Liver (tissue), 9 donors: ENCODE data around the gene HPCA. TPM values are rescaled to one million over a fixed set of nuclear protein-coding genes. Genes with fewer than 3 reads are reported as not detected.

Experiments
- DNase-seq: peaks from one replicate; pipeline ENCODE4 v3.0.0-alpha.2; 2017; ENCODE audit warnings: low spot score
- H3K27ac ChIP-seq, 2 donors: one replicate each; pipeline ENCODE4 v1.7.0; 2013; ENCODE audit warnings: inconsistent platforms in 2 of 2, low read length in 2 of 2, control low read depth in 1 of 2, low read depth in 1 of 2, mild to moderate bottlenecking in 1 of 2
- H3K27me3 ChIP-seq, 4 donors: one replicate each; pipeline versions ENCODE4 v1.6.1 to v1.7.0; 2013; ENCODE audit warnings: low read length in 3 of 4, inconsistent platforms in 1 of 4, mild to moderate bottlenecking in 1 of 4, moderate library complexity in 1 of 4; ENCODE audit not compliant: control insufficient read depth in 4 of 4, insufficient read depth in 4 of 4
- H3K36me3 ChIP-seq, 4 donors: one replicate each; pipeline versions ENCODE4 v1.6.1 to v1.7.0; 2013; ENCODE audit warnings: low read length in 3 of 4, mild to moderate bottlenecking in 3 of 4, low read depth in 1 of 4, moderate library complexity in 1 of 4; ENCODE audit not compliant: control insufficient read depth in 4 of 4, insufficient read depth in 3 of 4
- H3K4me1 ChIP-seq, 4 donors: one replicate each; pipeline versions ENCODE4 v1.6.1 to v1.7.0; 2013; ENCODE audit warnings: low read length in 3 of 4, mild to moderate bottlenecking in 3 of 4, moderate library complexity in 1 of 4; ENCODE audit not compliant: control insufficient read depth in 4 of 4, insufficient read depth in 4 of 4
- H3K4me3 ChIP-seq, 3 donors: one replicate each; pipeline versions ENCODE4 v1.6.1 to v1.7.0; 2013; ENCODE audit warnings: low read length in 3 of 3, control low read depth in 1 of 3, low read depth in 1 of 3, mild to moderate bottlenecking in 1 of 3
- H3K9ac ChIP-seq, 2 donors: one replicate each; pipeline ENCODE4 v1.7.0; 2013; ENCODE audit warnings: low read length in 2 of 2, mild to moderate bottlenecking in 2 of 2, moderate library complexity in 2 of 2, control low read depth in 1 of 2, low read depth in 1 of 2
- H3K9me3 ChIP-seq, 4 donors: one replicate each; pipeline versions ENCODE4 v1.6.1 to v1.7.0; 2013; ENCODE audit warnings: low read length in 3 of 4; ENCODE audit not compliant: control insufficient read depth in 4 of 4
- ATF3 ChIP-seq: IDR thresholded peaks from 2 replicates; pipeline ENCODE4 v1.6.1; 2016; ENCODE audit warnings: antibody characterized with exemption
- EGR1 ChIP-seq, 2 donors: IDR thresholded peaks; 2 replicates each; pipeline ENCODE4 v1.6.1; 2016 to 2018; ENCODE audit warnings: antibody characterized with exemption in 2 of 2, low read depth in 2 of 2
- FOXA2 ChIP-seq: IDR thresholded peaks from 2 replicates; pipeline ENCODE4 v1.6.1; 2016; ENCODE audit warnings: antibody characterized with exemption
- GABPA ChIP-seq, 2 donors: IDR thresholded peaks in 1 of 2; conservative IDR thresholded peaks in 1 of 2; 2 replicates each; pipeline ENCODE4 v1.6.1; 2016; ENCODE audit warnings: antibody characterized with exemption in 2 of 2, mild to moderate bottlenecking in 1 of 2, moderate library complexity in 1 of 2
- HNF4A ChIP-seq, 2 donors: conservative IDR thresholded peaks; 2 replicates each; pipeline ENCODE4 v1.6.1; 2016; ENCODE audit warnings: antibody characterized with exemption in 2 of 2, mild to moderate bottlenecking in 2 of 2
- HNF4G ChIP-seq: IDR thresholded peaks from 2 replicates; pipeline ENCODE4 v1.6.1; 2016; ENCODE audit warnings: antibody characterized with exemption
- JUND ChIP-seq, 2 donors: IDR thresholded peaks; 2 replicates each; pipeline ENCODE4 v1.6.1; 2016; ENCODE audit warnings: antibody characterized with exemption in 2 of 2
- MAX ChIP-seq: IDR thresholded peaks from 2 replicates; pipeline ENCODE4 v1.6.1; 2016; ENCODE audit warnings: antibody characterized with exemption
- NR2F2 ChIP-seq: IDR thresholded peaks from 2 replicates; pipeline ENCODE4 v1.6.1; 2016; ENCODE audit warnings: antibody characterized with exemption
- RAD21 ChIP-seq, 2 donors: IDR thresholded peaks; 2 replicates each; pipeline ENCODE4 v1.6.1; 2016; ENCODE audit warnings: antibody characterized with exemption in 2 of 2, mild to moderate bottlenecking in 2 of 2
- REST ChIP-seq: IDR thresholded peaks from 2 replicates; pipeline ENCODE4 v1.6.1; 2016; ENCODE audit warnings: antibody characterized with exemption, mild to moderate bottlenecking
- RXRA ChIP-seq, 2 donors: IDR thresholded peaks; 2 replicates each; pipeline ENCODE4 v1.6.1; 2017 to 2018; ENCODE audit warnings: antibody characterized with exemption in 2 of 2, mild to moderate bottlenecking in 1 of 2
- SP1 ChIP-seq: IDR thresholded peaks from 2 replicates; pipeline ENCODE4 v1.6.1; 2018; ENCODE audit warnings: antibody characterized with exemption, mild to moderate bottlenecking
- TAF1 ChIP-seq: conservative IDR thresholded peaks from 2 replicates; pipeline ENCODE4 v1.6.1; 2016; ENCODE audit warnings: antibody characterized with exemption, mild to moderate bottlenecking
- YY1 ChIP-seq: IDR thresholded peaks from 2 replicates; pipeline ENCODE4 v1.6.1; 2016; ENCODE audit warnings: antibody characterized with exemption, mild to moderate bottlenecking
- WGBS: extraction: QIAGEN DNeasy Blood & Tissue Kit; methylation state at CpG from one replicate; pipeline ENCODE4 v1.1.7; 2013; 5-methylcytosine and 5-hydroxymethylcytosine counted together
- polyA plus RNA-seq, 2 donors: library from polyadenylated mRNA; stranded (reverse) in 1 of 2; unstranded in 1 of 2; fragments of 200-250 nt in 1 of 2; fragments of >200 nt in 1 of 2; fragmentation: Nextera tagmentation in 1 of 2; extraction: Ambion mirVana in 1 of 2; gene quantifications; one replicate each; pipeline versions ENCODE4 v1.2.1 to v1.2.3, GENCODE V29; 2013 to 2015
- total RNA-seq, 2 donors: library from RNA; depleted of rRNA; stranded (reverse); fragments of >200 nt; gene quantifications; one replicate each; pipeline ENCODE4 v1.2.3, GENCODE V29; 2014
- donor health status: healthy.
- donor health status: healthy.
- donor health status: healthy.
- donor health status: healthy.
- donor health status: healthy.

The HPCA gene
- total and polyA plus RNA-seq, 4 donors: not detected

- TF ChIP-seq YY1: no peak
- no peak for TF ChIP-seq EGR1 (IDR thresholded peaks at IDR 0.05; ENCODE audit: low read depth in 2 of 2)
- TF ChIP-seq TAF1: no peak
- TF ChIP-seq NR2F2: no peak
- no peak for TF ChIP-seq RAD21 (IDR thresholded peaks at IDR 0.05)
- no peak for TF ChIP-seq GABPA (IDR thresholded peaks at IDR 0.05 in 1 of 2, conservative IDR thresholded peaks at IDR 0.05 in 1 of 2)
- TF ChIP-seq RXRA (IDR thresholded peaks at IDR 0.05): no peak
- TF ChIP-seq HNF4A (conservative IDR thresholded peaks at IDR 0.05): no peak
- TF ChIP-seq REST: no peak
- TF ChIP-seq ATF3: no peak
- no peak for TF ChIP-seq FOXA2
- TF ChIP-seq MAX: no peak
- no peak for TF ChIP-seq SP1
- TF ChIP-seq HNF4G: no peak
- no peak for TF ChIP-seq JUND (IDR thresholded peaks at IDR 0.05)
- Histone ChIP-seq H3K9me3 (no peaks in the 10 kb centered on the region), H3K4me3 (no peak overlapping the region), H3K9ac (no peak overlapping the region), H3K27ac (no peak overlapping the region), H3K36me3 (no peaks in the 10 kb centered on the region), H3K27me3 (peaks cover 0 to 2% (median 0%) of the 10 kb centered on the region in 4 donors), H3K4me1 (peaks cover 0 to 20% (median 8%) of the 10 kb centered on the region in 4 donors)
- WGBS: 92% methylated on average over 5 of the region's 5 CpGs
- no peak for DNase-seq
Observed at GRCh38 chr1:32881291-32881690, 5.0 kb upstream of the HPCA start.

GRCh38 chr1:32881871-32882850, 4.1 kb upstream of the HPCA start:
- Histone ChIP-seq H3K9ac (no peak overlapping the region), H3K4me1 (peaks cover 0 to 15% (median 4%) of the 10 kb centered on the region in 4 donors), H3K36me3 (no peaks in the 10 kb centered on the region), H3K27me3 (peaks cover 0 to 7% (median under 1%) of the 10 kb centered on the region in 4 donors), H3K9me3 (no peaks in the 10 kb centered on the region), H3K4me3 (no peak overlapping the region), H3K27ac (no peak overlapping the region)
- TF ChIP-seq TAF1: no peak
- no peak for DNase-seq
- WGBS: 42% methylated on average over 22 of the region's 22 CpGs
